RPMI8226 (cell line): ENCODE results near the gene PLEKHM3.
"Not testable (repeated sequence)": the region's sequence is repeated elsewhere in the genome, so short reads cannot be mapped to it uniquely, and the experiment has no call there.

Experiments used
- DNase-seq: peaks from one replicate; pipeline ENCODE4 v3.0.0-alpha.2; 2015

Gene PLEKHM3

GRCh38 chr2:207914716-207915115, 110.6 kb downstream of the PLEKHM3 start:
- no peak for DNase-seq

DNA sequence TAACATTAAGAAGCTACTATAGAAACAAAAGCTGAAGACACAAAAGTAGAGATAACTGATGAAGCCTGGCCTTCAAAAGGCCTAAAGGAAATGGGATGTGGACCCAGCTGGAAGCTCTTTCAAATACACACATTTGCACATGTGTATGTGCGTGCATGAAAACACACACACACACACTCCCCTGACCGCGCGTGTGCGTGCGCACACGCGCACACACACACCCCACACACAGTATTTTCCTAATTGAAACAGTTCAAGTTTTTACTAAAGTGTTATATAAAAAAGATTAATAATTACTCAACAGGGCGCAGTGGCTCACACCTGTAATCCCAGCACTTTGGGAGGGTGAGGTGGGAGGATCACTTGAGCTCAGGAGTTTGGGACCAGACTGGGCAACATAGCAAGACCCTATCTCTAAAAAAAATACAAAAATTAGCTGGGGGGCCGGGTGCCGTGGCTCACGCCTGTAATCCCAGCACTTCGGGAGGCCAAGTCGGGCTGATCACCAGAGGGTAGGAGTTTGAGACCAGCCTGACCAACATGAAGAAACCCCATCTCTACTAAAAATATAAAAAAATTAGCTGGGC, 111.5 kb downstream of the PLEKHM3 start:
- no peak for DNase-seq

GRCh38 chr2:207911856-207912255, 113.5 kb downstream of the PLEKHM3 start:
- DNase-seq: no peak

DNA sequence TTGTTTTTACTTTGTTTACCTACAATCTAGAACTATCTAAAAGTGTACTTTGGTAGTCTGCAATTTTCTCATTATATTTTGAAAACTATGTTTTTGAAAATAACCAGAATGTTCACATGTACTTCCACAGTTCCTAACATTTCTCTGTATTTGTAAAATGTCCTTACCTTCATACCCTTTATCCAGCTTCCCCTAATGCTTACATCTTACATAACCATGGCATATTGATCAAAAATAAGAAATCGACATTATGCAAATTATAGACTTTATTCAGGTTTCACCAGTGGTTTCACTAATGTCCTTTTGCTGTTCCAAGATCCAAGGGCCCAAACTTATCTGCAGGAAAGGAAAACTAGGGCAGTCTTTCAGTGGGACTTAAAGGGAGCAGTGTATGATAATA, 114.1 kb downstream of the PLEKHM3 start:
- DNase-seq: no peak

GRCh38 chr2:207906495-207906894, 118.8 kb downstream of the PLEKHM3 start:
- not testable (repeated sequence) for DNase-seq

GRCh38 chr2:207905546-207905945, 119.8 kb downstream of the PLEKHM3 start:
- DNase-seq: no peak

DNA sequence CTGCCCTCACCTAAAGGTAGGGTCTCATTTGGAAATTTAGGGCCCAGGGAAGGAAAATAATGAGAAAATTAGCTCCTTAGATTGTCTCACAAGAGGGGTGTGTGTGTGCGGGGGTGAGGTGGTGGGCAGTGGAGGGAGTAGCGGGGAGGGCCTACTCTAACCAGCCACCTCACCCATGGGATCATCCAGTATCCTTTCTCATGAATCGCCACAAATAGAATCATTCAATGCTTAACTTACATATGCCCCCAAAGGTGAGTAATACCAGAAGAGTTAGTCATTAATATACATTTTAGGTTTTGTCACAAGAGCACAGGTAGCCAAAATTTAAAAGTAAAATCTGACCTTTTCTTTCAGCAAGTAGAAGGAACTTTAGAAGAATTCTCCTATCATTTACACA, 122.1 kb downstream of the PLEKHM3 start:
- DNase-seq: no peak

DNA sequence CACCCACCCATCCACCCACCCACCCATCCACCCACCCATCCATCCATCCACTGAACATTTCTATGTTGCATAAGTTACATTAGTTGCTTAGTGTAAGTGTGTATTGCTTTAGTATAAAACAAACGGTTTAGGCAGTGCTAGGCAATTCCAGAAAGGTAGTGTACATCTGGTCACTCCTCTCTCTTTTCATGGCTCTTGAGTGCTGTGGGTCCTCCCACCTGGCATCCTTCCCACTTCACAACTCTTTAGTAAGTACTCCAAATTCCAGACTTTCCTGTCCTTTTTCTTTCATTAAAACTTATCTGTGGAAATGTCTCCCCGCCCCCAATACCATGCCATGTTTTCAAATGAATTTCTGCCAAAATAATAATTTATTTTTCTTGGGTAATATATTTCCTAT, 122.5 kb downstream of the PLEKHM3 start:
- no peak for DNase-seq

DNA sequence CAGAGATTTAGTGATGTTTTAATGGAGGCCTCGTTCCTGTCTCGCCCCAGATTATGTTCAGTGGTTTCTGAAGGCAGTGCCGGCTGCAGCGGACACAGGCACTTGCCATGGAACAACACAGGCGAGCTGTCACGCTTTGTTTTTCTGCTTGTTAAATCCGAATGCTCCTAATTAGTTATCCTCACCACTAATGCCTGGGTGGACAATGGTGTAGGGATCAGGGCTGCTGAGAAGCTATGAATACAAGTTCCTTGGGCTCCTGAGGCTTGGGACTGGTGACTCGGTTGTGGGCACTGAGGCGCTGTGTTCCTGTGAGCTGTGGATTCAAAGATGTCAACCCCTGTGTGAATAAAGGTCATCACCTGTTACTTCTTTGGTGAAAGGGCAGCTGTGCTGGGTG, 123.5 kb downstream of the PLEKHM3 start:
- DNase-seq: no peak

- no peak for DNase-seq
Measured at GRCh38 chr2:207901401-207901800, 123.9 kb downstream of the PLEKHM3 start.

GRCh38 chr2:207898354-207898695, 127.0 kb downstream of the PLEKHM3 start:
- DNase-seq: no peak

- no peak for DNase-seq
Measured at GRCh38 chr2:207897541-207898353, 127.6 kb downstream of the PLEKHM3 start.

DNA sequence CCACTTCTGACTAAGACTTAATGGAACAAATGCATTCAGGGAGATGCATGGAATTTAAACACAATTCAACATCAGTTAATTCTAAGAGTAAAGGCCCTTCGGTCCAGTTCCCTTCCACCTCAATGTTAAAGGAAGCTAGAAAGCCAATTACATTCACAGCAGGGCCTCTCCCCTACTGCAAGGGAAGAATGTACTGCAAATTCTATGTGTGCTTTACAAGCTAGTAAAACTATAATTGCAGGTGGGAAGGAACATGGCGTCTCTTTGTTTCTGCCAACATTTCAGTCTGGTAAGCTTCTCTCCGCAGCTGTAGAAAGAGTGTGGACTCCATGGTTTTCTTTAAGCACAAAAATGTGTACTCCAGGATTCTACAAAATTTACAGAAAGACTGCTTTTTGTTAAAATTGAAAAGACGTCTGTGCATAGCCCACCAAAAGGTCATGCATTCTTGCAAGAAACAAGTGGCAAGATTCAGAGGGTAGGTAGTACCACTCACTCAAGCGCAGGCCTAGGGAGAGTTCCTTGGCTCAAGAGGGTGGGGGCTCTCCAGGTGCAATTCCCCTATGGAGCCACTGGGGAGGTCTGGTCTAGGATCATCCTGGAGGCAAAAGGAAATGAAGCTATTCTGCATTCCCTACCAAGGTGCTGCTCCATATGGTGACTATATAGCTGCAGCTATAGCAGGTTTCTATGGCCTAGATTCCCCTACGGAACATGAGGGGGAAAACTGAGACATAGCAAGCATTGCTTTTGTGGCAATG, 128.6 kb downstream of the PLEKHM3 start:
- no peak for DNase-seq

GRCh38 chr2:207895274-207895860, 130.0 kb downstream of the PLEKHM3 start:
- DNase-seq: no peak

- DNase-seq: no peak
Measured at GRCh38 chr2:207892716-207893402, 132.5 kb downstream of the PLEKHM3 start.

DNA sequence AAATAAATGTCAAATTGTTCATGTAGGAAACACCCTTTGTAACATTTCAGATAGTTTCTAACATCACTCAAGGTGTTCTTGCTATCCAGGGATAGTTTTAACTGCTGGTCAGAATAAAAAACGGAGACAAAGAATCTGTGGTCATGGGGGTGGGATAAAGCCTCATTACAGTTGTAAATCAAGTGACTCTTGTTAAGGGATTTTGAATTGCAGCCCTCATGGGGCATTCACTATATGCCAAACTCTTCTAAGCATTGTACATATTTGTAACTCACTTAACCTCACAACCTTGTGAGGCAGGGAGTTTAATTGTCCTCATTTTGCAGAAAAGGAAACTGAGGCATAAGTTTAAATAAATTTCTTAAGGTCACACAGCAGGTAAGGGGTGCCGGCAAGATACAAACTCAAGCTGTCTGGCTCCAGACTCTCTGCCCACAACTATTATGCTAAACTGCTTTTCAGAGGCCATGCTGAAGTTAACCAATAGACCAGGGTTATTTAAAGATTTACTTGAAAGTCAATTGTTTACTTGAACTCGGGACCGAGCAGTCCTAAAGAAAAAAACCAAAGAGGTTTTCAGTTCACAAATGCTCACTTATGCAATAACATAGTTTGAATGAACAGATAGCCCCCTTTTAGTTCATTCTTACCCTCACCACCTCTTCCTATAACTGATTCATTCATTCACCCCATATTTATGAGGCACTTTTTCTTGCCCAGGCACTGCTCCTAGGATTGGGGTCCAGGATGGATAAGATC, 134.1 kb downstream of the PLEKHM3 start:
- DNase-seq: no peak

DNA sequence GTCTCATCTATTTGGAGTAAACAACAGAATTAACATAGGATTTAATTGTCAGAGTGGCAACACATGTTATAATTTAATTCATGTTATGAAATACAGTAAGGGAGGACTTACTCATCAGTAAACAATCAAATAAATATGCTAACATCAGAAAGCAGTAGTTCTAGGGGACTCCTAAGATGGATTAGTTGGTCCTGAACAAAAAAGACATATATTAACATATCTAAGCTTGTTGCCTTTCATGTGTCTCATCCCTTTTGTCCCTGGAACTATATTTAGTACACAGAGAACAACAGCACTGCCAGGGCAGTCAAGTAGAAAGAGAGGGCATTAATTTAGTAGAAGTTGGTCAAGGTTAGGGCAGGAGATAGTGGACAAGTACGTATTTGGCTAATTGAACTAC, 137.8 kb downstream of the PLEKHM3 start:
- no peak for DNase-seq

DNA sequence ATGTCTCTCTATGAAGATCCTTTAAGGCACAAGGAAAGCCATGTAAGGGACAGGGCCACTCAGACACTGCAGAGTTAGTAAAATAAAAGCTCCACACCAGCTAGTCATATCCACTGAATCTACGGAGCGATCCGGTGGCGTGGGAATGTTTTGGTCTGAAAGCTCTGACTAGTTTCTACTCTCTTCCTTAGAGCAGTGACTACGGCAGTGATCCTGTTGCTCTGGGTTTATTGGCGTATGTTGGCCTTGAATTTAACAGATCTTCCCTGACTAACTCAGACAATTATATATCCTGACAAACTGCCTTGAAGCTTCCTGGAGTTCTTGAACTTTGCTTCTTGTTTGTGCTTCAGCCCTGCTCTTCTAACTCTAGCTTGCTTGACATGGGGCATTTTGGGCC, 140.3 kb downstream of the PLEKHM3 start:
- DNase-seq: no peak

DNA sequence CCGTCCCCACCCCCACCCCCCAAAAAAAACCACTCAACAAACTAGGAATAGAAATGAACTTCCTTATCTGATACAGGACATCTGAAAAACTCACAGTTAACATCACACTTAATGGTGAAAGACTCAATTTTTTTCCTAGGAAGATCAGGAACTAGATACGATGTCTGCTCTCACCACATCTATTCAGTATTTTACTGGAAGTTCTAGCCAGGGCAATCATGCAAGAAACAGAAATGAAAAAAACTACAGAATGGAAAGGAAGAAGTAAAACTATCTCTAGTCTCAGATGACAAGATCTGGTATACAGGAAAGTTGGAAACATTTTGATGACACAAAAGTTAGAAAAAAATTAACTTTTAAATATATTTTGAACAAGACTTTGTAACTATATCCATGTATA, 141.2 kb downstream of the PLEKHM3 start:
- DNase-seq: no peak

- DNase-seq: no peak
Measured at GRCh38 chr2:207883002-207883780, 142.1 kb downstream of the PLEKHM3 start.

DNA sequence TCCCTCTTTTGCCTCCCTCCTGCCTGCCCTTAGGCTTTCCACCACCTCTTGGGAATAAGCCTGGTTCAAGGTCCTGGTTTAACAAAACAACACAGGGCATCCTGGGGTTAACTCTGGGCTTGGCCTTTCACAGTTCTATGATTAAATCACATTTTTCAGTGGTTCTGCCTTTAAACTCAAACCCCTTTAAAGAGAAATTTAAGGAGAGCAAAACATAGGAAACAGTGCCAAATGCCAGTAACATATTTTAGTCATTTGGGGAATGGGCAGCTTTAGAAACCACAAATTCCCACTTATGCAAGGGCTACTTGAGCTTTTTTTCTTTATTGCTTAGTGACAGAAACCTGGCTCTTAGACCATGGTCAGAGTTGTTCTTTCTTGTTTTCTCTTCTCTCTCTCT, 143.4 kb downstream of the PLEKHM3 start:
- DNase-seq: no peak
